NCI-H2227 (cell line): ENCODE results near the gene USP49.

Source experiments
- DNase-seq: peaks from one replicate; lab custom pipeline; 2025; ENCODE audit not compliant: unreplicated experiment; lab: John Stamatoyannopoulos, UW

Gene USP49

GRCh38 chr6:41877051-41877680 lies 18.0 kb downstream of the USP49 start:
- no peak for DNase-seq

- no peak for DNase-seq
Observed at GRCh38 chr6:41874741-41875140, 20.4 kb downstream of the USP49 start.

GRCh38 chr6:41872147-41872546 lies 23.0 kb downstream of the USP49 start:
- DNase-seq = no peak

GRCh38 chr6:41871691-41872090 lies 23.5 kb downstream of the USP49 start:
- no peak for DNase-seq

- DNase-seq = no peak
Observed at GRCh38 chr6:41859356-41859755, 35.8 kb downstream of the USP49 start.

- DNase-seq = no peak
Observed at GRCh38 chr6:41858703-41859102, 36.5 kb downstream of the USP49 start.

- no peak for DNase-seq
Observed at GRCh38 chr6:41850861-41851260, 44.3 kb downstream of the USP49 start.

GRCh38 chr6:41846666-41847237 lies 48.4 kb downstream of the USP49 start:
- DNase-seq = peak; percentile 38

GRCh38 chr6:41843178-41843577 lies 52.0 kb downstream of the USP49 start:
- no peak for DNase-seq

GRCh38 chr6:41840326-41840725 lies 54.8 kb downstream of the USP49 start:
- DNase-seq = no peak

- DNase-seq = no peak
Observed at GRCh38 chr6:41836660-41837052, 58.5 kb downstream of the USP49 start.

- DNase-seq = no peak
Observed at GRCh38 chr6:41836022-41836659, 59.0 kb downstream of the USP49 start.

- DNase-seq = no peak
Observed at GRCh38 chr6:41832263-41832662, 62.9 kb downstream of the USP49 start.

GRCh38 chr6:41826343-41827022 lies 68.7 kb downstream of the USP49 start:
- DNase-seq = no peak

GRCh38 chr6:41824571-41825569 lies 70.3 kb downstream of the USP49 start:
- DNase-seq = no peak

- DNase-seq = no peak
Observed at GRCh38 chr6:41823178-41823577, 72.0 kb downstream of the USP49 start.

- no peak for DNase-seq
Observed at GRCh38 chr6:41822021-41822420, 73.2 kb downstream of the USP49 start.

- DNase-seq = no peak
Observed at GRCh38 chr6:41821266-41821665, 73.9 kb downstream of the USP49 start.

GRCh38 chr6:41818271-41819054 lies 76.7 kb downstream of the USP49 start:
- no peak for DNase-seq

GRCh38 chr6:41815587-41815986 lies 79.6 kb downstream of the USP49 start:
- DNase-seq = peak; percentile 1
